Neural cell (in vitro differentiated cells): ENCODE measurements around the gene TBX15.

Experiments
- CTCF ChIP-seq: fragments of 450-650 bp; IDR thresholded peaks from 2 replicates; pipeline ENCODE4 v1.5.1; 2014; ENCODE audit warnings: antibody characterized with exemption, mild to moderate bottlenecking, moderate library complexity; ENCODE audit not compliant: poor library complexity, severe bottlenecking
- EP300 ChIP-seq: fragments of 450-650 bp; conservative IDR thresholded peaks from 2 replicates; pipeline ENCODE4 v1.6.1; 2014; ENCODE audit warnings: antibody characterized with exemption, mild to moderate bottlenecking, moderate library complexity; ENCODE audit not compliant: poor library complexity, severe bottlenecking
- EZH2 ChIP-seq: fragments of 200-600, 300-800 bp; shearing (Covaris generic), sonication (generic); IDR thresholded peaks from 2 replicates; pipeline ENCODE4 v1.6.1; 2014; ENCODE audit warnings: antibody characterized with exemption, low read length, borderline replicate concordance, mild to moderate bottlenecking; ENCODE audit not compliant: insufficient read depth, poor library complexity, severe bottlenecking
- POLR2AphosphoS5 ChIP-seq: IDR thresholded peaks from 2 replicates; pipeline ENCODE4 v1.6.1; 2012
- RAD21 ChIP-seq: fragments of 450-650 bp; conservative IDR thresholded peaks from 2 replicates; pipeline ENCODE4 v1.6.1; 2014; ENCODE audit warnings: antibody characterized with exemption, mild to moderate bottlenecking, moderate library complexity
- TAF1 ChIP-seq: IDR thresholded peaks from 2 replicates; pipeline ENCODE4 v1.6.1; 2012; ENCODE audit warnings: low read depth
- TF ChIP-seq, protein P1 (sequence below): IDR thresholded peaks from 2 replicates; pipeline ENCODE4 v1.6.1; 2012; ENCODE audit warnings: borderline replicate concordance

- TF ChIP-seq CTCF (no peak), EP300 (no peak), POLR2AphosphoS5 (no peak), EZH2 (no peak), TAF1 (no peak), RAD21 (no peak)
- TF ChIP-seq, protein P1, sequence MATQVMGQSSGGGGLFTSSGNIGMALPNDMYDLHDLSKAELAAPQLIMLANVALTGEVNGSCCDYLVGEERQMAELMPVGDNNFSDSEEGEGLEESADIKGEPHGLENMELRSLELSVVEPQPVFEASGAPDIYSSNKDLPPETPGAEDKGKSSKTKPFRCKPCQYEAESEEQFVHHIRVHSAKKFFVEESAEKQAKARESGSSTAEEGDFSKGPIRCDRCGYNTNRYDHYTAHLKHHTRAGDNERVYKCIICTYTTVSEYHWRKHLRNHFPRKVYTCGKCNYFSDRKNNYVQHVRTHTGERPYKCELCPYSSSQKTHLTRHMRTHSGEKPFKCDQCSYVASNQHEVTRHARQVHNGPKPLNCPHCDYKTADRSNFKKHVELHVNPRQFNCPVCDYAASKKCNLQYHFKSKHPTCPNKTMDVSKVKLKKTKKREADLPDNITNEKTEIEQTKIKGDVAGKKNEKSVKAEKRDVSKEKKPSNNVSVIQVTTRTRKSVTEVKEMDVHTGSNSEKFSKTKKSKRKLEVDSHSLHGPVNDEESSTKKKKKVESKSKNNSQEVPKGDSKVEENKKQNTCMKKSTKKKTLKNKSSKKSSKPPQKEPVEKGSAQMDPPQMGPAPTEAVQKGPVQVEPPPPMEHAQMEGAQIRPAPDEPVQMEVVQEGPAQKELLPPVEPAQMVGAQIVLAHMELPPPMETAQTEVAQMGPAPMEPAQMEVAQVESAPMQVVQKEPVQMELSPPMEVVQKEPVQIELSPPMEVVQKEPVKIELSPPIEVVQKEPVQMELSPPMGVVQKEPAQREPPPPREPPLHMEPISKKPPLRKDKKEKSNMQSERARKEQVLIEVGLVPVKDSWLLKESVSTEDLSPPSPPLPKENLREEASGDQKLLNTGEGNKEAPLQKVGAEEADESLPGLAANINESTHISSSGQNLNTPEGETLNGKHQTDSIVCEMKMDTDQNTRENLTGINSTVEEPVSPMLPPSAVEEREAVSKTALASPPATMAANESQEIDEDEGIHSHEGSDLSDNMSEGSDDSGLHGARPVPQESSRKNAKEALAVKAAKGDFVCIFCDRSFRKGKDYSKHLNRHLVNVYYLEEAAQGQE = no peak
Observed at GRCh38 chr1:118993700-118994026, 5.5 kb upstream of the TBX15 start.
